Measurements from ENCODE around the gene CPE.

DNA sequence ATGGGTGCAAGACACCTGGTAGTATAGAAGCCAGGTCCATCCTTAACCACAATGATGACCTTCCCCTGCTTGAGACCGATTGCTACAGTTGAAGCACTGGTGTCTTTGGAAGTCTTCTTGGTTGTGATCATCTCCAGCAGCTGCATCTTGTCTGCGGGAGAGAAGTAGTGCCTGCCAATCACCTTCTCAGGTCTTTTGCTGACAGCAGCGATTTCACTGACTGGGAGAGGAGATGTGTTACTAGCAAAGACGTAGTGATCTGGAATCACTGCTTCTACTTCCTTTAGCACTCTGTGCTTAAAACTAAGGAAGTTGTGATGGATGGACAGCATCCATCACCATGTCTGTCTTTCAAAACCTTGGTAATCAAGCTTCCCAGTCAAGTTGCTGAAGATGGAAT lies 25.9 kb downstream of the CPE start:
- TF ChIP-seq CTCF (IDR thresholded peaks at IDR 0.05) (no peak), MAX (IDR thresholded peaks at IDR 0.05; ENCODE audit: low read depth) (no peak), EP300 (IDR thresholded peaks at IDR 0.05; ENCODE audit: borderline replicate concordance in 1 of 2, low read depth in 1 of 2, low read length in 1 of 2) (no peak), POLR2AphosphoS5 (IDR thresholded peaks at IDR 0.05; ENCODE audit: low read depth, low read length) (no peak), JUND (IDR thresholded peaks at IDR 0.05) (no peak), MXI1 (IDR thresholded peaks at IDR 0.05; ENCODE audit: low read depth, low read length) (no peak), RCOR1 (IDR thresholded peaks at IDR 0.05; ENCODE audit: low read length) (no peak), REST (IDR thresholded peaks at IDR 0.05; ENCODE audit: low read depth, low read length) (no peak), EZH2phosphoT487 (IDR thresholded peaks at IDR 0.05; ENCODE audit: borderline replicate concordance, low read depth) (no peak), TAF1 (IDR thresholded peaks at IDR 0.05; ENCODE audit: borderline replicate concordance, low read depth, low read length) (no peak)
